Measurements from ENCODE around the gene FYB2.

FYB2 gene, protein sequence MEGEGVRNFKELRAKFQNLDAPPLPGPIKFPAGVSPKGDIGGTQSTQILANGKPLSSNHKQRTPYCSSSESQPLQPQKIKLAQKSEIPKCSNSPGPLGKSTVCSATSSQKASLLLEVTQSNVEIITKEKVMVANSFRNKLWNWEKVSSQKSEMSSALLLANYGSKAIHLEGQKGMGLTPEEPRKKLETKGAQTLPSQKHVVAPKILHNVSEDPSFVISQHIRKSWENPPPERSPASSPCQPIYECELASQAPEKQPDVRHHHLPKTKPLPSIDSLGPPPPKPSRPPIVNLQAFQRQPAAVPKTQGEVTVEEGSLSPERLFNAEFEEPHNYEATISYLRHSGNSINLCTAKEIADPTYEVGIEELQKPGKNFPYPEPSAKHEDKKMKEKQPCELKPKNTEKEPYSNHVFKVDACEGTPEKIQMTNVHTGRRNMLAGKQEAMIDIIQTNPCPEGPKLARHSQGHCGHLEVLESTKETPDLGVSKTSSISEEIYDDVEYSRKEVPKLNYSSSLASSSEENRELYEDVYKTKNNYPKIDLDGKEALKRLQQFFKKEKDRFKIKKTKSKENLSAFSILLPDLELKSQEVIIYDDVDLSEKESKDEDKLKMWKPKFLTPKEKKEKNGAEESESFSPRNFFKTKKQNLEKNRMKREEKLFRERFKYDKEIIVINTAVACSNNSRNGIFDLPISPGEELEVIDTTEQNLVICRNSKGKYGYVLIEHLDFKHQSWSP

GRCh38 chr1:56819387-56819899 lies at the start of gene FYB2:
Gene FYB2, minus strand, starts transcription at chr1:56819404. Its CDS starts 114 bp downstream, at chr1:56819290.
- no peak for DNase-seq

GRCh38 chr1:56868761-56869160 lies 49.6 kb upstream of the FYB2 start:
- no peak for DNase-seq

GRCh38 chr1:56867491-56867890 lies 48.3 kb upstream of the FYB2 start:
- no peak for DNase-seq

GRCh38 chr1:56866656-56867055 lies 47.5 kb upstream of the FYB2 start:
- DNase-seq = no peak

DNA sequence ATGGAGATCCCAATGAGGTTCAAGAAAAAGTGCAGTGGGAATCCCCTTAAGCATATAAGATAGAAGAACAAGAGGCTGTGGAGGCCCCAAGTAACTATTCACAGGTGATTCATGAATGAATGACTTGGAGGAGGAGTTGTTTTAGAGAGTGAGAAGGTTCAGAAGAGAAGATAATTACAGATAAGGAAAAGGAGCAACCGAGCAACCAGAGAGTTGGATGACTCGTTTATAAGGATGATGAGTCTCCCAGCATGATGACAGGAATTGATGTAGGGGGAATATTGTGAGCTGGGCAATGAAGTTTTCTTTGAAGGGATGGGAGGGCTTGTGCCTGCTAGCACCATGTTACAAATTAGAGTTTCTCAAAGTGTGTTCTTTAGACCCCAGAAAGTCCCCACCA lies 45.2 kb upstream of the FYB2 start:
- DNase-seq = no peak

DNA sequence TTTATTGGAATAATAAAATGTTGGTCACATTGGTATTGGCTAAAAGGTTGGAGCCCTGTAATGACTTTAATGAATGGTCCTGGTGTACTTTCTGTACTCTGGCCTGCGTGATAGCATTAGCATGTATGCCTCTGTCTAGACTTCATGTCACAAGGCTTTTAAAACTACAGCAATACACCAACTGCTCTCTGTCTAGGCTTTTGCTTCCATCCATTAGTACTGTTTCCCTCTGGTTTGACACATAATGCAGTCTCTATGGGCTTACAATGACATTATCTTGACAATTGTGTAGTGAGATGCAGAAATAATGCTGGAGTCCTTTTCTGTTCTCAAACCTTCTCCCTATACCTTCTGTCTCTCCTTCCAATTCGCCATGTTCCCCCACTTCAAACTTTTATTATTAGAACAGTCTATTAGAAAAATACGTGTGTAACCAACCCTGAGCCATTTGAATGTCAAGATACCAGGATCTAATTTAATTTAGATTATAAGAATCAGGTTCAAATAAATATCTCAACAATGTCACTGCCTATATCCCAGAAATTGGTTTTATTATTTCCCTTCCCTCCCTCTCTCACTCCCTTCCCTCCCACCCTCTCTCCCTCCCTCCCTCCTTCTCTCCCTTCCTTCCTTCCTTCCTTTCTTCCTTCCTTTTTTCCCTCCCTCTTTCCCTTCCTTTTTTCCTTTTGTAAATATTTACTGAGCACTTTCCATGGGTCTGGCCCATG lies 44.2 kb upstream of the FYB2 start:
- DNase-seq = no peak

DNA sequence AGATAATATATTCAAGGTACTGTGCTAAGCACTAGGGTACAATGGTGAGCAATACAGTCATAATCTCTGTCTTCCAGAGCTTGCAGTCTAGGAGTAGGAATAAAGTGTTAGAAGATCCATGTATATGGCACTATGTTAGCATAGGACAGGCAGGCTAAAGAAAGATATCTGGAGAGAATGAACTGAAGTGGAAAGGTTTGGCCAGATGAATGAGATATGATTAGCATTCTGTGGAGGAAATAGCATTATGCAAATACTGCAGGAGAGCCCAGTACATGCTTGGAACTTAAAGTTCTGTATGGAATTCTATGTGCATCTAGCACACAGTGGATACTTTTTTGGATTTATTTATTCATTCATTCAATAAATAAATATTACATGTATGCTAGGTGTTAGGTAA lies 40.1 kb upstream of the FYB2 start:
- DNase-seq = no peak

GRCh38 chr1:56856186-56856585 lies 37.0 kb upstream of the FYB2 start:
- DNase-seq = no peak

DNA sequence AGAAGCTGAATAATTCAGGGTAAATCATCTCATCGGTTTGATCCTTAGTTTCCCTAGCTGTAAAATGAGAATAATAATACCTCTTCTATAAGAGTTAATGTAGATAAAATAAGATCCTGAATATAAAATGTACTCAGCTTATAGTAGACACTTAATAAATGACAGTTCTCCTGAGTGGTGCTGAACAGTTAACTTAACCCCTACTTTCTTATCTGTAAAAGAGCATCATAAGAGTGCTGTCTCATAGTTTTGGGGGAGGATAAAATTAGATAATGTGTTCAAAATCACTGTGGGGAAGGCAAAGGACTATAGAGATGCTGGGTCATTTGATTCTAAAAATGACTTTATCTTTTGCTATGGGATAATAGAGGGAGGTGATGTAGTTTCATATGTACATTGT lies 36.0 kb upstream of the FYB2 start:
- DNase-seq = no peak

DNA sequence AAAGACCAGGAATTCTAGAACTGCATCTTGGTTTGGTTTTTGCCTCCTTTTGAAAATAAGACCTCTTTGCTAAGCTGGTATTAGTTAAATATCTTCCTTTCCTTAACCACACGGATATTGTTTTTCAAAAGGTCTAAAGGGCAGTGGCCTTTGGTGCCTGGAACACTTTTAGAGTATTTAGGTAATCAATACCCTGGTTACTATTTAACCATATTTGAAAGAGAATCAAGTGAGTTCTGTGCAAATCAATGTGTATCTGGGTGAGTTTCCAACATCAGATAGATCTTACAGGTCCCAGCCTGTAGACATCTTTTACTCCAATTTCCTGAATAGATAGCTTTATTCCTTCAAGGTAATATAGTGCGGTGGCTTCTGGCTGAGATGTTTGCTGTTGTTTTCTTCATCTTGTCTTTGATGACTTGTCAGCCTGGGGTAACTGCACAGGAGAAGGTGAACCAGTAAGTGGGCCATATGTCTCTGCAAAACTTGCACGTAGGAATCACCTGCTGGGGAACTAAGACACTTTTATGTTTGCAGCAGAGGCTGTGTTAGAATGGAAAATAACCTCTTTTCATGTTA lies 35.4 kb upstream of the FYB2 start, which contains the start of gene C8A:
Gene C8A, plus strand, starts transcription at position 277 of the 579 bp plus-strand sequence. Its CDS starts 105 bp downstream, at position 382.
- DNase-seq = no peak

DNA sequence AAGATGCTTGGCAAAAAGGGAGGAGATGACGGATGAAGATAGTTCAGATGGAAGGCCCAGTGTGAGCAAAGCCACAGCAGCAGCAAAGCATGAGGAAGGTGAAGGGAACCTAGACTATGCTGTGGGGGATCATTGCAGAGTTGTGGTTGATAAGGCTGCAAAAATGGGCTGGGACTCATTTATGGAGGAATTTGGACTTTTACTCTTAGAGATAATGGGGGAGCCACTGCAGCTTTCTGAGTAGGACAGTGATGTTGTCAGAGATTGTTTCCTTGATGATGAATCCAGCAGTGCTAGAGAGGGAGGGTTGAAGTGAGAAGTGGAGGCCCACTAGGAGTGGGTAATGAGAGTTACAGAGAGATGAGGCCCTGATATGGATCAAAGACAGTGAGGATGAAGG lies 33.3 kb upstream of the FYB2 start:
- no peak for DNase-seq

DNA sequence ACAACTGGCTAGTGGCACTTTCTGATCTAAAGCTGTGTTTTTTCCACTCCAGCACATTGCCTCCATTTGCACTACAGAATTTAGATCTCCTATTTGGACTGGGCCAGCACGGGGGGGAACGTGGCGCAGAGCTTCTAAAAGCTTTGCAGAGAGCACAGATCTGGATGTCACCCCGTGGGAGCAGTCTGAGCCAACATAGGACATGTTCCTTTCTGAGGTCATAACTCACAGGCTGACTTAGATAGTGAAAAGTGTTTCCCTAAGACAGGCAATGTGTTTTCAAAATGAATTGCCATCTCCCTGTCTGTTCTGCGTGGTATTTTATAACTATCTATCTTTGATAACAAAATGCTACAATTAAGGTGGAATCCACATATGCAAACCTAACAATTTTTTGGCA lies 31.7 kb upstream of the FYB2 start:
- DNase-seq = no peak

- no peak for DNase-seq
Observed at GRCh38 chr1:56850411-56850810, 31.2 kb upstream of the FYB2 start.

GRCh38 chr1:56849750-56850149 lies 30.5 kb upstream of the FYB2 start:
- DNase-seq = no peak

- DNase-seq = no peak
Observed at GRCh38 chr1:56845343-56845742, 26.1 kb upstream of the FYB2 start.

DNA sequence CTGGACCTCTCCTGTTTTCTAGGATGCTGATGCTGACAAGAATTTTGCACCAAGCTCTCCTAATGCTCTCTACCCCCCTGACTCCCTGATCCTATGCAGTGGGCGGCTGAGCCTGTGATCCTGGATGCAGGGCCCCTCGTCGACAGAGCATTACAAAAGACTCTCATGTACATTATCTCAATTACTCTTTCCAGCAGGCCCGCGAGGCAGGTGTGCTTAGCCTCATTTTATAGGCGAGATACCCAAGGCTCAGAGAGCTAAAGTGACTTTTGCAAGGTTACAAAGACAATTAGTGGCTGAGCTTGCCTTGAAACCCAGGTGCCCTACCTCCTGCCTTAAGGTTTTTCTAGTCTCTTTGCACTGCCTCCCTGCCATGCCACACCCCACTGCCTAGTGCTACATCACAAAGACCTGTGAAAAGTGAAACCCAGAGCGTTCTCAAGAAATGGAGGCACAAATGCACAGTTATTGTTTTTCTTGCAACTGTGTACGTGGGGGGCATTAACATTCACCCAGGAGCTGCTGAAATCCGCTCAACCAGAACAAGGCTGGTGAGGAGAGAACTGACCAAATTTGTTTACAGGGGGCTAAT lies 25.4 kb upstream of the FYB2 start:
- DNase-seq = no peak

DNA sequence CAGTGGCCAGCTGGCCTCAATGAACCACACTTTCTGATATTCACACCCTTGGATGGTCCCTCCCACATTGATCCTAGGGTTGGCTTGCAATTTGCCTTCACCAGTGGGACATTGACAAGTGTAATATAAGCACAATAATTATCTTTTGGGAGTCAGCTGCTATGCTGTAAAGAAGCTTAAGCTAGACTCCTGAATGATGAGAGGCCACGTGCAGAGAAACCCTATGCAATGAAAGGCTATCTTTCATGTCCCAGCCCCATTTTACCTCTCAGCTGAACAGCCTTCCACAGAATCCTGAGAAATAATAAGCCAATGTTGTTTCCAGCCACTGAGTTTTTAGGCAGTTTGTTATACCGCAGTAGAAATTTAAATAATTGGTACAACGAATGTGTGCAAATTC lies 24.3 kb upstream of the FYB2 start:
- no peak for DNase-seq

DNA sequence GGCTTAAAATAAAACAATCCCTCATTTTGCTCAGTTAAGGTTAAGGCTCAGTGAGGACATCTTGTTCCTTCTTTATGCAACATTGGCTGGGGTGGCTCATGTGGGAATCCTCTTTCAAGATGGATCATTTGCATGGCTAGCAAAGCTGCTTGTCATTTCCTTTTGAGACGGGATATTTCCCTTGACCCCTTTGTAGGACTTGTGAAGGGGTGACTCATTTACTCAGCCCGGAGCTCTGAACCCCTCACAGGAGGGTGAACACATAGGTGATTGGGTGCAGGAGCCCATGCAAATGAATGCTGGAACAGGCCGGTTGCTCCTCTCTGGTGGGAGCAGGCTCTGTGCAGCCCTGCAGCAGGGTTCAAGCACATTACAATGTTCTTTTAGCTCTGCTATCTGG lies 19.6 kb upstream of the FYB2 start:
- no peak for DNase-seq

DNA sequence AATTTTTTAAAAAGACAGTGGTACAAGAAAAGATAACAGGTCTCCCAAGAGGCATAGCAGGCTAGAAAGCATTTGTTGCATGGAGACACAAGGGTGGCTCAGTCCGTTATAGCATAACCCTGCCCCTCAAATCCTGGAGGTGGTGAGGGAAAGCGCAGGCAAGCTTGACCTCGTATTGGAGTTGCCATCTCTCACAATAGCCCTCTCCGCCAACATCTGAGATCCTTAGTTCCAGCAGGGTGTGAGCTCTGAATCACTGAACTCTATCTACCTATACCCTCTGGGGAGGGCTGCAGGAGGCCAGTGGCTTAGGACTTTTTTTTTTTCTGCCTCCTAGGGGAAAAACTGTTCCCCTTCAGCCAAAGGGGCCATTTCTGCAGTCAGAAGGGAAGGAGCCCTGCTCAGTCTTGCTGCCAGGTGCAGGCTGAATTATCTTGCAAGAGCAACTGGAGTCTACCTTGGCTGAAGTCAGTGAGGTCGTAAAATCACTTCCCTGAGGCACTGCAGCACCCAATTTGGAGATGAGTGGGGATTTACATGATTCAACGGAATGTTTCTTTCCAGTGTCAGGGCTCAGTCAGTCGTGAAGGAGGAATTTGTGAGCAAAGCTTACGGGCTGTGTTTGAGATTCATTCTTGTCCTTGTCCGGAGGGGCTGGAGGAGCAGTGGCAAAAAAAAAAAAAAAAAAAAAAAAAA lies 18.2 kb upstream of the FYB2 start:
- no peak for DNase-seq

DNA sequence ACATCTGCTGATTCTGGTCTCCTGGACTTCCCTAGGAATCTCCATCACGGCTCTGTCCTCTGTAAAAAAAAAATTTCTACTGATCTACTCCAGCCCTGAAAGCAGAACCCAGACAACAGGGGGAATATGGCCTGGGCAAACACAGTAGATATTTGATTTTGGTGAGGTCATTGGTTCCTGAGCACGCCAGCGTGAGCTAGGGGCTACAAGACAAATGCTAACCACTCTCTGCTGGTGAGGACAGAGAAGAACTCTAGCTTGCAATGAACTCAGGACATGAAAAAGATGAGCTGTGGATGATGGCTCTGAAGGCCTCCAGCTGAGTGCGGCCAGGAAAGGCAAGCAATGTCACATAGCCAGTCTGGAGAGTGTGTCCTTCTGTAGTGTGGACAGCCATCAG lies 17.2 kb upstream of the FYB2 start:
- no peak for DNase-seq

DNA sequence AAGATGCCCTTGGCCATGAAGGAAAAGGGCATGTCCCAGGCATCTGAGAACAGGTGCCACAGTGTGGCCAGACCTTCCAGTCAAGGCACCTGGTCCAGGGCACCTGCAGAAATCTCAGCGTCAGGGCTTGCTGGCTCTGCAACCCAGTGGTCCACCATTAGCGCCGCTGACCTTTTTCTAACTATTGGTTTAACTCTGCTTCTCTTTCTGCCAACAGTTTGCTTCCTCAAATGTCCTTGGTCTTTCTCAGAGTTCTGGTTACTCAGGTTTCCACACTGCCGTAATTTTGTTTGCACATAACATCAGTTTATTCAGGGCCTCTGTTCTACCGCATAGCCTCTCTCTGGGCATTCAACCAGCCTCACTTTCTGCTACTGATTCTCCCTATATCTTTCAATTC lies 16.5 kb upstream of the FYB2 start:
- DNase-seq = no peak

All from activated CD4-positive, CD25-positive, alpha-beta regulatory T cell (primary cell).